ENCODE results near the gene FCN3. TPM values are rescaled to one million over a fixed set of nuclear protein-coding genes. Genes with fewer than 3 reads are reported as not detected.

Gene FCN3
- total RNA-seq, result not detected in 2 replicates

DNA sequence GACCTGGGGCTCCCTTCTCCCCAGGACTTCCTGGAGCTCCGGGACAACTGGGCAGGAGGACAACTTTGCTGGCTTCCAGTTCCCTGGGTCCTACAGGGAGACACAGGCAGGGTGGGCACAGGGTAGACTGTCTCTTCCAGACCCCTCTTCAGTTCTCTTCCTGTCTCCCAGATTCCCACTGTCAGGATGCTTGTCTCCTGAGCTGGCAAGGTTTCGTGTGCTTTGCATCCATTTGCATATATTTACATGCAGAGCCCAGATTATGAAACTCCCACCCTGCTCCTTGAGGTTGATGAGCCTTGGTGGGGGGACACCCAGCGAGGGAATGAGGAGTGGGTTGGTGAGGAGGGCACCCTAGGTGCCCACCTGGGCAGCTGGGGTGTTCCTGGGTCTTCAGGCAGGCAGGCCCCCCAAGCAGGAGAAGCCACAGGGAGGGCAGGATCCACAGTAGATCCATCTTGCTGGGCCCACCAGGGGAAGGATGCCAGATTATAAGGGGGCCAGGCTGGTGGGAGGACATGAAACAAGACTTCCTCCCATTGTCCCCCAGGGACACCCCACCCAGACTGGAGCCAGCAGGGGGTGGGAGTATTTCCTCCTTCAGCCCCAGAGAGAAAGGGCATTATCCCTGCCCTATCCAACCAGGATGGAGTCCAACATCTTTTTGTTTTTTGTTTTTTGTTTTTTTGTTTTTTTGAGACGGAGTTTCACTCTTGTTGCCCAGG is at the start of gene FCN3:
TSS of gene FCN3 (minus strand) at position 463 of the 725 bp plus-strand sequence. CDS start at position 457, 6 bp downstream.

DNA sequence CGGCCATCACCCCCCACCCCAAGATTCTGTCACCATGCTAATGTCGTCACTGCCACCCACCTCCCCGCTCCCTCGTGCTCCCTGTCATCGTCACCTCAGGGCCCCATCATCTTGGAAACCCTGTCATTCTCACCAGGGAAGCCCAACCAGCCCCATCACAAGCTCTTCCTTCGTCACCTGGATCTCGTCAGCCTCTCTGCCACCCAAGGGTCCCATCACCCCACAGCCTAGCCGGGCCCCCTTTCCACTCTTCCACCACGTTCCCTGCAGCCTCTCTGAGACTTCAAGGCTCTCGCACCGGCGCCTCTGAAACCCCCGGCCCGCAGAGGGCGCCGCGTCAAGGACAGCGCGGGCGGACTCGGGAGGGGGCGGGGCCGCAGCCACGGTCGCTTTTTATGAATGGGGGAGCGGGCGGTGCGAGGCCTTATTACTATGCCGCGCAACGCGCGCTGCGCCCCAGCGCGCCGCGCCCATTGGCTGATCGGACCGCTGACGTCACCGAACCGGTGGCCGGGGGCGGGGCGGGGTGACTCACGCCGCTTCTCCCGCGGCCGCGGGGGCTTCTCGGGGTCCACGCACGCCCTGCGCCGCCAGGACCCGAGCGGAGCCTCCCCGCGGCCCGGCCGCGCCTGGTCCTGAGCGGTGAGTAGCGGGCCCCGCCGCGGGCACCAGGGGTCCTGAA is 17.6 kb upstream of the FCN3 start, which contains the start of gene GPR3:
TSS of gene GPR3 (plus strand) at position 527 of the 682 bp plus-strand sequence. CDS start 1,177 bp downstream, outside the sequence.

DNA sequence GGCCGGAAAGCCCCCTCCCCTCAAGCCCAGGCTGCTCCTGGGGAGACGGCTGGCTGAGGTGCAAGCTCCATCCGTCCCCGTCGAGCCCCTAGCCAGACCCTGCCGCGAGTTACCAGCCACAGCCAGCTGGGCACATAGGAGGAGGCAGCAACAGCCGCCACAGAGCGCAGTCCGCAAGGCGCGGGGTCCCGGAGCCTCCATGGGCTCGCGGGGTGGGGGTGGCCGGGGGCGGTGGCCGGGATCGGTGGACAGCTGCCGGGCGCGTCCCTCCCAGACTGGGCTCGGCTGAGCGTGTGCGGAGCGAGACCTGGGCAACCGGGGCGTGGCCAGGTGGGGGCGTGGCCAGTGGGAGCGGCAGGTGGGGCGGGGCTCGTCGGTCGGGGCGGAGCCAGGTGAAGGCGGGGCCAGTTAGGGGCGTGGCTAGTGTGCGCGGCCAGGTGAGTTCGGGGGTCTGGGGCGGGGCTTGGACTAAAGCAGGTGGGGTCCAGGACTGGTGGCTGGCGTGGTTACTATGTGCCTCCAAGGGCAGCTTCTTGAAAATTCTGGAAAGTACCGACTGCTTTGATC is 8.5 kb upstream of the FCN3 start, which contains the start of gene CD164L2:
TSS of gene CD164L2 (minus strand) at position 295 of the 567 bp plus-strand sequence. CDS start at position 201, 94 bp downstream.

DNA sequence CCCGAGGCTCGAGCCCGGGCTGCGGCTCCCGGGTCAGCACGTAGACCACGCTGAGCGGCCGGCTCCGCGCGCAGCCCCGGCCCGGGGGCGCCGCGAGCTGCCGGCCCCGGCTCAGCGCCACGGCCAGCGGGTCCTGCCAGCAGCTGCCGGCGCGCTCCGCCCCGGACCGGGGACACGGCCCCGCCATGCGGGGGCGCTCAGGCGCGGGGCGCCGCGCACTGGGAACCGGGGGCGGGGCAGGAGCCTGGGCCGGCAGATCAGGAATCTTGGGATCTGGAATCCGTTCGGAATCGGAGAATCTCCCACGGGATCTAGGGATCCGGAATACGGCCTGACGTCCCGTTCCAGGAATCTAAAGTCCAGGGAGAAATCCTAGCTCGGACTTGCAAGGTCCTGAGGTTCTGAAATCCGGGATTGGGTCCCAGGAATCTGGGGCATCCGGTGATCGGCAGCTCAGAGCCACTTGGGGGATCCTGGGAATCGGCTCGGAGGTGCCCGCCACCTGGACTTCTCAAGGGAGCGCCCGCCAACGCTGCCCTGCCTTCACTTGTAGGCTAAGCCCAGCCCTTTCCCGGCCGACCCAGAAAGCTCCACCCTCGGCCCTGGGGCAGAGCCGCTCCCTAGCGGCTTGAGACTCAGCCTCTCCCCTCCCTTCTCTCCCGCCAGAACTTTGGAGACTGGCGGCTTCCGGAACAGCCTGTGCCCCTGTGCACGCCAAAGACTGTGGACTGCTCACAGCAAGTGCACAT is 8.0 kb downstream of the FCN3 start, which contains the start of gene MAP3K6:
TSS of gene MAP3K6 (minus strand) at position 551 of the 749 bp plus-strand sequence. CDS start at position 187, 364 bp downstream.

DNA sequence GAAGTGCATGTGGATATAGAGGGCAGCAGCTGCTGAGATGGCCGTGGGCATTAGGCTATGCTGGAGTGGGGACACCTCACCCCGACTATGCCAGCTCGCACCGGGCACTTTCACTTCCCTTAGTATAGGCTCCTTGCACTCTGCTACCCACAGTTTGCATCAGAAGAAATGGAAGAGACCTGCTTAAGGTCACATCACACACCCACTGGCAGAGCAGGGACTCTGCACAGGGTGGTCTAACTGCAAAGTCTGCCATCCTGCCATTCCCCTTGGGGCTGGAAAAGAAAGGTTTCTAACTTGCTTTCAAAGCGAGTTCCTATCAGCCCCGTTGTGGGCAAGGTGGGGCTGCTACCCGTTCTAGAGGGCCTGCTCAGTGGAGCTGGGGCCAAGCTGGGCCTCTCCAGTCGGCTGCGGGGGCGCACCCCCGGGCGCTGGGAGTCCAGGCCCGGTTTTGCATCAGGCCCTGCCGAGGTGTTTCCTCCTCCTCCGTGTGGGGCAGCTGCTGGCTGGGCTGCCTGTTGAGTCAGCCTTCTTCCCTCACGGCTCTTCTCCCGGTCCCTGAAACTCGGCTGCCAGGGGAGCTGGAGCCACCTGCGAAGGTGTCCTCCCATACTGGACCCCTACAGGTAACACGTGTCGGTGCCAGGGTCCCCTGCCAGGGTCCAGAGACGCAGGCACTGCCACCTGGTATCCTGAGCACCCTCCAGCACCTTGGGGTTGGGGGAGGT is 32.9 kb downstream of the FCN3 start, which contains the start of gene SYTL1:
TSS of gene SYTL1 (plus strand) at position 498 of the 728 bp plus-strand sequence. CDS start 3,313 bp downstream, outside the sequence.

DNA sequence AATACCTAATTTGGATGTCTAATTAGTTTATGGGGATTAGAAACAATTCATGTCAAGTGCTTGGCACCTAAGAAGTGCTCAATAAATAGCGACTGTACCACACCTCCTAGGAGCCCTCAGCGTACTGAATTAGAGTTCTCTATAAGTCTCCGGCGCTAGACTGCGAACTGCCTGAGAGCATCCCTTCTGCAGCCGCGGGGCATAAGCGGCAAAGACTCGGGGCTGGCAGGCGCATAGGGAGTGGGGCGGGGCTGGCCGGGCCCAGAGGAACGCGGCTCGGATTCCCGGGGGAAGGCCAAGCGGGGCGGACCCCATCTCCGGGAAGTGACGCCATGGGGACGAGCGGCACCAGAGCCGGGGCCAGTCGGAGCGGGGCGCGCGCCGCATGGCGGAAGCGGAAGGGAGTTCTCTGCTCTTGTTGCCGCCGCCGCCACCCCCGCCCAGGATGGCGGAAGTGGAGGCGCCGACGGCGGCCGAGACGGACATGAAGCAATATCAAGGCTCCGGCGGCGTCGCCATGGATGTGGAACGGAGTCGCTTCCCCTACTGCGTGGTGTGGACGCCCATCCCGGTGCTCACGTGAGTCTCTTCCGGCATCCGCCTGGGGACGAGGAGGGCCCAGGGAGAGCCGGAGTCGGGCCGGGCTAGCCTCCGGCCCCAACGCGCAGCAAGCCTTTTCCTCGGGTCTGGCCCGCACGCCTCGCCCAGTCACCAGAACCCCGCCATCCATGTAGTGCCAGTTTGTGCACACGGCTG is 52.6 kb downstream of the FCN3 start, which contains the start of gene TMEM222:
TSS of gene TMEM222 (plus strand) at position 351 of the 756 bp plus-strand sequence. CDS start at position 386, 35 bp downstream.

Other genes with a start within 250 kb of the FCN3 start
- 18.6 and 24.7 TPM in 2 replicates for gene SLC9A1, start 219.7 kb downstream of the FCN3 start, total RNA-seq
- 22.1 and 24.4 TPM in 2 replicates for gene WDTC1, start 140.2 kb downstream of the FCN3 start, total RNA-seq
- 28.5 and 32.5 TPM in 2 replicates for gene TMEM222, start 52.7 kb downstream of the FCN3 start, total RNA-seq
- 0.32 and 2.2 TPM in 2 replicates for gene SYTL1, start 32.8 kb downstream of the FCN3 start, total RNA-seq
- 11.8 and 16.0 TPM in 2 replicates for gene MAP3K6, start 7.9 kb downstream of the FCN3 start, total RNA-seq
- not detected in 2 replicates for gene CD164L2, start 8.5 kb upstream of the FCN3 start, total RNA-seq
- 2.2 and 2.8 TPM in 2 replicates for gene GPR3, start 17.8 kb upstream of the FCN3 start, total RNA-seq
- 28.8 and 54.2 TPM in 2 replicates for gene WASF2, start 115.3 kb upstream of the FCN3 start, total RNA-seq
- 5.2 and 10.5 TPM in 2 replicates for gene AHDC1, start 229.3 kb upstream of the FCN3 start, total RNA-seq

Data from epithelial cell of alveolus of lung (primary cell).